ENCODE data around the gene HOXA10.

Gene HOXA10

DNA sequence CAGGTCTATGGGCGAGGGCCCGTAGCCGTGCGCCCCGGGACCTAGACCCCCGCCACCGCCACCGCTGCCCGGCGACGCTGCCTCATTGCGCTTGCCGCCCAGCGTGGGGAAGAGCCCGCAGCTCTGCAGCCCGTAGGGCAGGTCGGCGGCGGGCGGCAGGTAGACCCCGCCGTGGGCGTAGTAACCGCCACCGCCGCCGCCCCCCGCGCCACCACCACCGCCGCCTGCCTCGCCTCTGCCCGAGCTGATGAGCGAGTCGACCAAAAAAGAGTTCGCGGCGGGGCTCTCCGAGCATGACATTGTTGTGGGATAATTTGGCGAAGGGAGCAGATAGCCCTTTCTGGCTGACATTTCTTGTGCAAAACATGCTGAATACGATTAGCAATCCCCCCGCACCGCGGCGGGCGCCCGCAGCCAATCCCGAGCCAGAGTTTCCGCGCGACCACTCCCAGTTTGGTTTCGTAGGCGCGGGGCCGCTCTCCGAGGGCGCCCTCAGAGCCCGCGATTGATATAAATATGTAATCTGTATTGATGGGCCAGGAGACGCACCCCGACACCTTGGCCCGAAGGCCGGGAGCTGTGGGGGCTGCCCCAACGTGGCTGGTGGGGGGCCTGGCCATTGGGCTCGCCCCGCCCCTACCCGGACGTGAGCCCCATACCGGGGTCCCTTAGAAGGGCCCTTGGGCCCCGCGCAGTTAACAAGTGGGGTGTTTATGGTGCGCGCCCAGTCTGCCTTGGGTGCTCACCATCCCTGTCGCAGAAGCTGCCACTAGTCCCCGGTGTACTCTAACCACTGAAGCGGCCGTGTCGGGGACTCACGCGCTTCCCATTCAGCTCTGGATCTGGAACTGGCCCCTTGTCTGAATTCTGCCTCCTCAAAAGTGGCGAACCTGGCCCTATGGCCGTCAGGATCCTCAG lies at the start of gene HOXA10:
HOXA10 (minus strand) TSS at position 365 of the 918 bp plus-strand sequence; CDS start at position 351, 14 bp downstream.
- no peak for DNase-seq

DNA sequence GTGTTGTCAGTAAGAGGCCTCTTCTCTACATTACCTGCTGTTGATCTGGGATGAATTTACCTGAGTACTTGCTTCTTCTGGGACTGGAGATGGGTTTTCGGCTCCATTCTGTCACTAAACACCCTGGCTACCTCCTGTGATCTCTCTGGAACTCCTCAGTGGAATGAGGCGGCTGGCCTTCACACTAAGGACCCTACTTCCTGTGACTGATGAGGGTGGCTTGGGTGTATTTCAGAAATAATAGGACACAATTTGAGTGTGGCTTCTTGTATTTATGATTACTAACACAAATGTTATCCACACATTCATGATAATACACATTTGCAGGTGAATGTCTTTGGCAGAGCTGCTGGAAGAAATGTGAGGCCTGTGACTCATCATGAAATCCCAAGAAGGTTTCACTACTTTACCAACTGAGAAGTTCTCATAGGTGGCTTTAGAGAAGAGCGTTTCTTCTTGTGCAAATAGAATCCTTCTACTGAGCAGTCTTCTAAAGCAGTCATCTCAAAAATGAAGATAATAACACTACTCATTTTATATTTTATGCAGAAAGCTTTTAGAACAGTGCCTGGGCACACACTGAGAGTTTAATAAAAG lies 47.2 kb upstream of the HOXA10 start:
- DNase-seq: no peak

DNA sequence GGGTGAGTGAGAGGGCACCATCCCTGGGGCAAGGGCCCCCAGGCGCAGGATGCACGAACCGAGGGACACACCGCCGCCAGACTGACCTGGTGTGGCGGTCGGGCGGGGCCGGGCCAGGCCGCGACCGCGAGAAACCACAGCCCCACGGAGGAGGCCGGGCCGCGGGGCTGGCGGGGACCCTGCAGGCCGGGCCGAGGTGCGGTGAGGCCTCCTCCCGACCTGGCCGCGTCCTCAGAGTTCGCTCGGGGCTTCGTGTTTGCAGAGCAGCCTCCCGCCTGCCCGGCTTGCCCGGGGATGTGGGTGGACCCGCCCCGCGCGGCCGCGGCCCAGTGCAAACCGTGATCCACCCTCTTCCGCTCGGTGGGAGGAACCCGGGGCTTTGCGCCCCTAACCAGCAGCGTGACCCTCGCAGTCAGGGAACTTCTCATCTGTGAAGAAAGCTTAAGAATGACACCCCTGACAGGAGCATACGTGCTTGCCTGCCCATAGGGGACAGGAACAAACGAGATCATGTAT lies 46.4 kb upstream of the HOXA10 start:
- no peak for DNase-seq

DNA sequence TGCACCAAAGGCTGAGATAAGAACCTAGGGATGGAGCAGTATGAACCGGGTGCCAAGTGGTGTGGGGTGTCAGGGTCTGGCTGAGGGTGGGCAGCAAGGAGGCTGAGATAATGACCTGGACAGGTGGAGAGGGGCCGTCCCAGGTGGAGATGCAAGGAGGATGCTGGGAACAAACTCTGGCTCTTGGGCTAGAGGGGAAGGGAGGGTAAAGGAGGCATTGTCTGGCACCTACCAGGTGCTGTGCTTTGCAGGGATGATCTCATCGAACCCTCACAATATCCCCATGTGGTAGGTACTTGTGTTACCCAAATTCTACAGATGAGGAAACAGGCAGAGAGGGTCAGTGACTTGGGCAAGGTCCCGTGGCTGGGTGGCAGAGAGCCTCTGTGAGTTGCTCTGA lies 45.7 kb upstream of the HOXA10 start:
- DNase-seq: no peak

DNA sequence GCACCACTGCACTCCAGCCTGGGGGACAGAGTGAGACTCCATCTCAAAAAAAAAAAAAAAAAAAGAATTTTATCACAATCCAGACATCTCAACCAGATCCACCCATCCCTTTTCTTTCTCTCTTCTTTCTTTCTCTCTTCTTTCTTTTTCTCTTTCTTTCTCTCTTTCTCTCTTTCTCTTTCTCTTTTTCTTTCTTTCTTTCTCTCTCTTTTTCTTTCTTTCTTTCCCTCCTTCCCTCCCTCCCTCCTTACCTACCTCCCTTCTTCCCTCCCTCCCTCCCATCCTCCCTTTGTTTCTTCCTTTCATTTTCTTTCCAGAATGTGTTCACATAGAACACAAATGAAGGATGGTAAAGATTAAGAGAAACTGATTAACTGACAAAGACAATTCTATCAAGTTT lies 43.8 kb upstream of the HOXA10 start:
- no peak for DNase-seq

DNA sequence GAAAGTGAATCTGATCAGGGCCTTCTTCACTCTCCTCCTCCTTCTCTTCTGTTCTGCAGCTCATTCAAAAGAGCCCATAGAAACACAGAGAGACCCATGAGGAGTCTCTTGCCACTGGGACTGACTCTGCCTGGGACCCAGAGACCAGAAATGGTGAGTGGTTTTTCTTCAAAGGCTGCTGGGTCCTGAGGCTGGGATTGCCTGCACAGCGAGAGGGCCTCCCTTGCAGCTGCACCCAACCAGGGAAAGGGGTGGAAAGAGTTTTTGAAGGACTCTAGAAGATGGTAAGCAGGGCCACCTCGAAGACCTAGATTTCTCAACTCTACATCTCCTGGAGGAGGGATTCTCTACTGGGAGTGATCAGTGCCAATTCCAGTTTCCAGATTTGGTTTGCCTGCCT lies 41.2 kb upstream of the HOXA10 start:
- DNase-seq: no peak

DNA sequence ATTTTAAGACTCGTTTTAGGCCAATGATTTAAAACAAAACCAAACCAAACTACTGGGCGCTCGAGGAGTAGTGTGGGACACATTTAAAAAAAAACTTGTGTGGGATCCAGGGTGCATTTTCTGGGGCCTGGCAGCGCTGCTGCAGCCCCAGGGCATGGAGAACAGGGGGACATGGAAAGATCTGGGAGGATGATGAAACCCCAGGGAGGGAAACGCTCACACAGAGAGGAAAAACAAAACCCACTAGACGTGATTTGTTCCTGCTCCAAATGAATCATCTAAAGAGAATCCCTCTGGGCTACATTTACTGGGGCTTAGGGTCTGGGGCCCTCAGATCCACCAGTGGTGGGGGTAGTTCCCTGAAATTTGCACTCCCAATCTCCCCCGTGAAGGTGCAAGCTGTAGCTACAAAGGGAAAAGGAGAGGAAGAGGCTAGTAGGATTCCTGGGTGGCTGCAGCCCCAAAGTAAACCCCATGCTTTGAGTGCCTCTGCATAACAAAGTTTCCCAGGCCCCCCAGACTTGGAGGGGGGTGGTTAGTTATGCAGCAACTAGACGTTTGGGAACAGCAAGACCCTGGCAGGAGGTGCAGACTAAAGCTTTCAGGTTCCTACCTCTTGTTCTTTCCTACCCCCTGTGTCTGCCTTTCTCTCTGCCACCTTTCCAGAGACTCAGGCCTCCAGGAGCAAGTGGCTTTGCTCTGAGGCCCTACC lies 40.3 kb upstream of the HOXA10 start:
- no peak for DNase-seq

DNA sequence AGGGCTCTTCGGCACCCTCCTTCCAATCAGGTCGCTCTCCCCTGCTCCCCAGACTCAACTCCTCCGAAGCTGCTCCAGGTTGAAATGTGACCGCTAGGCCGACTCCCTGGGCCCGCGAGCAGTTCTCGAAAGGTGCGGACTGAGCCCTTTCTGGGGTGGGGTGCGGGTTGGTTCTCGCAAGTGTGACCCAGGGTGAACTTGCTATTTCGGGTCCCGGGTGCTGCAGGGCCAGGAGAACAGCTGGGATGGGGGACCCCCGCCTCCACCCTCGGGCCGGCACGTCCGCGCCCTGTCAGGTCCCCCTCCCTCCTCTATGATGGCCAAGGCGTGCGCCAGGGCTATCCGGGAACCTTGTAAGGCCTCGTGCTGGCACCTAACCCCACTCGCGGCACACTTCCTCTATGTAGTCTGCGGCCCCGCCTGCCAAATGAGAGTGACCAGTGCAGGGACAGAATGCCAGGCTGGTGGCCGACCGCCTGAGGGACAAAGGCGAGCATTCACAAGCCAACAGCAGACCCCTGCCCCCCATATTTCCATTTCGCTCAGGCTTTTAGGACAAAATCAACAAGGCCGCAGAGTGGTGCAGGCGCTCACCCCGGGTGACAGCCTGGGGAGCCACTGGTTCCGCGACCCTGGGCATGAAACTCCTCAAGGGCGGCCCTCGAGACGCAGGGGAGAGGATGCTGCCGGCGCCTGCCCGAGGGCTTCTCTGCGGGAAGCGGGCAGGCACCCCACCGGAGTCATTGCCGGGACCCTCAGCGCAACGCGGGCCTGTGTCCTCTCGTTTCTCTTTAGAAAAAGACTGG lies 39.5 kb upstream of the HOXA10 start:
- no peak for DNase-seq

DNA sequence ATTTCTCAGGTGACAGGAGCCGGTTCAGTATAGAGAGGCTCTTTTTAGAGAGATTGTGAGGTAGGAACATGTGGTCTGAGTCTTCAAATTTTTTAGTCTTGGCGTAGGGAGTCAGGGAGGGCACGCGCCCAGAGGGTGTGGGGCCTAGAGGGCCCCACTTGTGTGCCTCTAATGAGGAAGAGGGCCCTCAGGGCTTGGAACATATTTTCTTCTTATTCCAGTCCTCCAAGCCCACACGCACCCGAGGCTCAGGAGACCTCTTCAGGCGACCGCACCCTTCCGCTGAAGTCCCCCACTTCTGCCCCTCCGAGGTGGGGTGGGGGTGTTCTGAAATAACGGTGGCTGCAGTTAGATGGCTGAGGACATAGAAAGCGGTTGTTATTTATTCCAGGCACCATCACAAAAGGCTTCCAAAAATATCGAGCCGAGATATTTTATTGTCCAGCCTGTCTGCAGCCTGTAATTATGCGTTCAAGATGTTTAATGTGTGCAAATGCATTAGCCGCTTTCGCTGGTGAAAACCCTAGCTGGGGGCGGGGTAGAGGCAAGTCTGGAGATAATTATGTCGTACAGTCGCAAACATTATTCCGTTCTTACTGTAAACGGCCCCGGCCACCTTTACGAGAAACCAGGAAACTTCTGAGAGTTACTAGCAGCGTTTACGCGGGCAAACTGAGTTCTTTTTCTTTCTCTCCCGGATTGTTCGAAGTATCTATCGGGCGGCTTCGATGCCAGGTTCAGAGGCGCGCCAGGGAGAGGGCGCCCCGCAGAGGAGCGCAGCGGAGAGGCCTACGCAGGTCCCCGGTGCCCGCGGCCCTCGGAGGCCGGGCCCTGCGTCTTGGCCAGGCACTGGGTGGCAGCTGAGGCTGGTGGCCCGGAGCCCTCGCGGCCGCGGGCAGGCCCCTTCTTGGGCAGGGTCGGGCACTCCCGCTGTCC lies 38.6 kb upstream of the HOXA10 start:
- DNase-seq: no peak

DNA sequence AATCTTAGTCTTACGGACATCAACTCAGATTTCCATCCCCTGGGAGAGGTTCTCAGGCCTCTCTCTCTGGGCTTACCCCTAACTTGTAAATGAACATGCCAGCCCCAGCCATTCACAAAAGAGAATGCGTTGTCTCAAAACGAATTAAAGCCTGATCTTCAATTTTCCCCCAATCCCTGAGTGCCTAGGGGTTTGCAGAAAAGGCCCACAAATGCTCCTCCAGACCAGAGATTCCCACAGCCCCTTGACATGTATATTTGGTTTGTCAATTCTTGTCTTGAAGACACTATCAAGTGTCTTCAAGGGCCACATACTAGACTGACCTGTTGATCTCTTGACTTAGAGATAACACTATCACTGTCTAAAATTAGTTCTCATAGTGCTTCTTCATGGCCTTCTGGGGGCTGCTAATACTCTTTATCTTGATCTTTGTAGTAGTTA lies 37.7 kb upstream of the HOXA10 start:
- DNase-seq: no peak

DNA sequence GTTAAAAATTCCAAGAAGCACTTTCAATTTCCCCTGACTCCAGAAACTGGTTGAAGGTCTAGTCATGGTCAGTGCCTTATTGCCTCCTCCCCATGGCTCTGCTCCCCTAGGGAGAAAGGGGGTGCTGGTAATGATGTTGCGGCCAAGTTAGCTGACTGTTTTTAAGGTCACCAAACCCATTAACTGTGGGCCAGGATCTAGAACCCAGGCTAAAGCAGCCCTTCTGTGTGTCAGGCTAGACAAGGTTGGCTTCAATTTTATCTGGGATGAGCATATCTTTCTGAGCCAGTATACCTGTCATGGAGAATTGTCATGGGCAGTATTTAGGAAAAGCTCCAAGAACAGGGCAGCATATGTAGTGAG lies 36.9 kb upstream of the HOXA10 start:
- DNase-seq: no peak

DNA sequence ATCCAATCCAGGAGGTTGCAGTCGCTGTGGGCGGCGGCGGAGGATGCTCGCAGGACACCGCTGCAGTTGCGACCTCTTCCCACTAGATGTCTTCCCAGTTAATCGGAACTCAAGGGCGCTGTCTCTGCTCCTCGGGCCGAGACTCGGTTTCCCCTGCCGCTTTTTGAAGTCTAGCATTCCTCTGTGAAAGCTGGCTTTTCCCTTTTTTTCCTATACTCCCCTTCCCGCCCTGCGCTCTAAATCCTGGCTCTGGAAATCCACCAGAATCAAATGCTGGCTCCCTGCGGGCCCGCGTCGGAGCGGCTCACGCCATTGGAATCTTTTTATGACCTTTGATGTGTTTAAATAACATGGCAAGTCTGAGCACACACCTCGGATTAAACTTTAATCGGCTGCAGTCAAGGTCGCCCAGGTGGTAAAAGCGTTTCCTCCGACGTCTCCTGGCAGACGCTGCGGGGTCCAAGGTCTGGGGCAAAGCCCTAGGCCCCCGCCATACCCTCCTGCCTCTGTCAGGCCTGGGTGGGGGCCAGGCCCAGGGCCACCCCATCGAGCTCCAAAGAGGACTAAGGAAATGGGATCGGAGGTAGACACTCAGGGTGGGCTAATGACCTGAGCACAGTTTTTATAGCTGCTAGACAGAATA lies 36.4 kb upstream of the HOXA10 start:
- peak; percentile 33 to 35 for DNase-seq

DNA sequence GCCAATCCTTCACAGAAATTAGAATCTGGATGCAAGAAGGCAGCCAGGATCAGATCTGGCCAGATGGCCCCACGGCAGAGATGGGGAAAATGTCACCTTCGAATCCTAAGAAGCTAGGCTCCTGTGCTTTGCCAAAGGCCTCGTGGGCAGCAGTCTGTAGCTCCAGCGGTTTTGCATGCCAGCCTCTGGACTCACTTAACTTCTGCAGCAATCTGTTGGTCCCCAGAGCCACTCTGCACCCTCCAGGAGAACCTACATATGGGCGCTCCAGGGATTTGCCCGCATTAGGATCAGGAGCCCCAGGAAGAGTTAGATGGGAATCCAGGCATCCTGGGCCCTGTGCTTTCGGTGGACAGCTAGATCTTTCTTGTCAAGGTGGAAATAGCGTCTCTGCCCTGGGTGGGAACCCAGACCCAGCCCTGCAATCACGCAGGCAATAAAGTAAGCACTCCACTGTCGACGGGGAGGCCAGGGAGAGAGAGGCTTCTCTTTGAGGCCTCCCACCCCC lies 35.9 kb upstream of the HOXA10 start:
- DNase-seq: no peak

DNA sequence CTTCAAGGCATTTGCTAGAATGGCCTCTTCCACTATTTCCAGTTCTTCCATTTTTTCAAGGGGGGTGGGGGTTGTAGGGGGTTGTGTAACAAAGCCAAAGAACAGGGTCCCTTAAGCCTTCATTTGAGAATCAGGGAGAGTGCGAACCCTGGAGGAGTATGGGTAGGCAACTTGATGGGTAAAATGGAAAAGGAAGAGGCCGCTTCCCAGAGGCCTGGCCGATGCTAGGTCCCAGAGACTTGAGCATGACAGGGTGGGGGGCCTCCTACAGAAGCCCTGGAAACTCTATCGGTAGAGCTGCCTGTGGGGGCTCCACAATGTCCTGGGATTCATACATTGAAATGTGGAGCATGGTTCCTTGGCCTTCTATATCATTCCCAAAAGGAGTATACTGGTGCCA lies 34.9 kb upstream of the HOXA10 start:
- no peak for DNase-seq

DNA sequence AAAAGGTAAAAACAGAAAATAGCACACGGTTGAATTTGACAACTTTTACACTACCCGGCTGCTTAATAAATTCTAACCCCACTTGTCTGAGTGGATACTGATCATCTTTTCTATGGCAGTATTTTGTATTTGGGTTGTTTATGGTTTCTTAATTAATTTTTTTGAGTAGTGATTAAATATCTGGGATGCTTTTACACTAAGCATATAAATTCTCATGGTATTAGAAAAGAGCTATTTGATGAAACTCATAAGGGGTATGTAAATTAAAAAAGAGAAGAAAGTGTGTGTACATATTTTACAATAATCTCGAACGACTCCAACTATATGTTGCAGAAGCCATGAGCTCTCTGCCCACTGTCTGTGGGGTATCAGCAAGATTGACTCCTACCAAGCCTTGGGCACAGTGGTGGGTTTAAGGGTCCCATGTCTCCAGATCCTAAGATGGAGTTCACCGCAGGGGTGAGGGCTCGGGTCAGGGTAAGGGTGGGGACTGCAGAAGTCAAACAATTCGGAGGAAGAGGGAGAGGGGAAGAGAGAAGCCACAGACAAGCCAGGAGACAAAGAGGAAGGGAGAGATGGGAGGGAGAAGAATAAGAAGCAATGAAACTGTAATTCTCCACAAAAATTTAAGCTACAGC lies 33.3 kb upstream of the HOXA10 start:
- DNase-seq: no peak

DNA sequence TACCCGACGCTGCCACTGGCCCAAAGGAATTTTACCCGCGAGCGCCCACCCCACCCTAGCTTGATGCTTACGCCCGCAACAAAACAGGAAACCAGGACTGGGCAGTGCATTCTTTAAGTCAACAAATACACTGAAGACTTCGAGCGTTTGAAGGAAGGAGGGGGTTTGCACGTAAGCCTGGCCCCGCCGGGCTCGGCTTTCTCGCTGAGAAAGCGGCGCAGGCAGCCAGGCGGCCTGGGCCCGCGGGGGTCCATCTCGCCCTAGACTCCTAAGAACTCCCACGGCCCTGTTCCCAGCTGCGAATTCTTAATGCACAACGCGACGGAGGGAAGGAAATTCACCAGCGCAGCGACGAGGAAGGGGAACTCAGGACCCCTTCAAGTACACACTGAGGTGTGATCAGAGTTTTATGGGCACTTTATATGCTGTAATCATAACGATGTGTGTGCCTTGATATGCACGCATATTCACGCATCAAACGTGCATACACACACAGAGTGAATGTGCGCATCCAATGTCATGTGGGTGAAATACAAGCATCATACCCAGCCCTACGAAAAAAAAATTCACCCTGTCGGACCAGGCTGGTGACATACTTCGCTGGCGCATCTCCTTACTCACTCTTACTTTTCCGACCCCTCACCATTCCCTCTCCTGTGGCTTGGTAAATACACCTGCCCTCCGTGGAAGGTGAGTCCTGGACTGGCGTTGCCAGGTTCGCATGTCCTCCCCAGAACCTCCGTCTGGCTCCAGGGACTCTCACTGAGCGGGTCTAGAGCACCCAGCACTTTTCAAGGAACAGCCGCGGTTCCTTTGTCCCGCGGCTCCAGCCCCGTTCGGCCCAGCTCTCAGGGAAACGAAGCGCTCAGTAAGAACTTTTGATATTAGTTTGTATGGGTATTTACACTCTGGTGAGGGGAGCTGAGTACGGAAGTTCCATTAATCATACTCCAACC lies 31.5 kb upstream of the HOXA10 start:
- no peak for DNase-seq

DNA sequence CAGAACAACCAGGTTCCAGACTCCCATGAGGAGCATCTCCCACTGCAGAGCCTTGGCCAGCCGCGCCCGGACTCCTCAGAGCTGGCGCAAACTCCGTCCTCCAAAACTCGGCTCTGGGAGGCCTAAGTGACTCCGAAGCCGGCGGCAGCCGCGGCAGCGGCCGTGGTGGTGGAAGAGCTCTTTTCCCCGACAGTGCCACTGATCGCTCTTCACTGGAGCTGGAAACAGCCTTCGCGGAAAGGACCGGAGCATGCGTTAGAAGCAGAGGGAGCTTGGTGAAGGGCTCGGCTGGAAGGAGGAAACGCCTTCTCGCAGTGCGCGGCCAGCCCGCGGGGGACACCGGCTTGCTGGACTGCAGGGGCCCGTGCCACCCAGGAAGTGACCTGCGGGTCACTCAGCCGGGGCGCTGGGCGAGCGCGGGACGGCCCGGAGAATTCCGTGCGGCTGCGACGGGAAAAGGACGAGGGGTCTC lies 30.8 kb upstream of the HOXA10 start:
- DNase-seq: no peak

DNA sequence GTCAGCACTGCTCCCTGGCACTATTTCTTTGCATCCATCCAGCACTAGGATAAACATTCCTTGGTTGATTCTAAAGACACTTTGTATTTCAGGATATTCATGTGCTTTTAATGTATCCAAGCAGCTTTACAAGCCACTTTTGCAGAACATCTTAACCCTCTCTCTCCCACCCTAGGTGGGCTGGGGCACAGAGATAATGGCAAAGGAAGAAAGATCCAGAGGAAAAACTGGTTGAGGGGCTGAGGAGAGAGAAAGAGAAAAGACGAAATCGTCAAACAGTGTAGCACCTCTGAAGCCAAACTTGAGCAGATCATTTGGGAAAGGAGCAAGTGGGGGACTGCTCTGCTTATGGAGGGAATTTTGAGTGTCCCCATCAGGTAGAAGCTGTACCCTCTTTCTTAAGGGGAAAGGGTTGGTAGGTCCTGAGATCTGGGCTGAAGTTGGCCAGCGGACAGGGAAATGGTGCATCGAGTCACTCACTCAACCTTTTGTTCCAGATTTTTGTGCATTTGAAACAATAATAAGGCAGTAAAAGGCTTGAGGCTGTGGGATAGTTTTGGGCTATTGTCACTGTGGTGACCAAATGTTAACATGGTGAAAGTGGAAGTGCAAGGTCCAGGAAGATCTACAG lies 30.0 kb upstream of the HOXA10 start:
- no peak for DNase-seq

Data from activated CD4-positive, alpha-beta T cell treated with anti-CD3 and anti-CD28 coated beads, Interleukin-2, amount 50 U/mL, for 4 hours (primary cell).